Measurements from ENCODE around the gene KNDC1. TPM values are rescaled to one million over a fixed set of nuclear protein-coding genes. Genes with fewer than 3 reads are reported as not detected.
A peak's percentile ranks its signal among the peaks of the same experiment; 100 is the strongest.

The KNDC1 gene
- polyA plus RNA-seq, 1 donor (not counting 4 experiments of a cell fraction or from before 2014, with no cell fraction given), result 0.20 TPM

GRCh38 chr10:133261726-133262325 lies 101.8 kb downstream of the KNDC1 start:
- dilution Hi-C loops (cut with MboI; ENCODE audit: extremely low pct_ligation_motif_present, low sequenced_read_pairs), result no loop called here
- TF ChIP-seq CTCF (optimal IDR thresholded peaks at IDR 0.05 in 1 of 3, IDR thresholded peaks at IDR 0.05 in 1 of 3, conservative IDR thresholded peaks at IDR 0.05 in 1 of 3; ENCODE audit: extremely low read depth in 1 of 3, insufficient read depth in 2 of 3, low read length in 3 of 3) (no peak), EZH2 (IDR thresholded peaks at IDR 0.05; ENCODE audit: low read length) (no peak)
- peaks cover 62% of the 10 kb centered on the region for H3K4me1 ChIP-seq (ENCODE audit: control insufficient read depth, extremely low read depth, insufficient read depth, low read length)
- no peak overlapping the region for H2AFZ ChIP-seq (ENCODE audit: control insufficient read depth, low read length)
- H3K27ac ChIP-seq (ENCODE audit: control insufficient read depth, insufficient read depth, low read length), result peak overlapping the region; percentile 84
- peak overlapping the region; percentile 39 for H3K4me2 ChIP-seq (ENCODE audit: control insufficient read depth, extremely low read depth, insufficient read depth, low read depth, low read length)
- H3K27me3 ChIP-seq (ENCODE audit: control insufficient read depth, extremely low read depth, insufficient read depth, low read length), result no peaks in the 10 kb centered on the region
- no peaks in the 10 kb centered on the region for H3K9me3 ChIP-seq (ENCODE audit: control insufficient read depth, low read depth, low read length)
- DNase-seq (ENCODE audit: low read depth, low spot score), result no peak
- H3K9me1 ChIP-seq (ENCODE audit: control insufficient read depth, extremely low read depth, insufficient read depth, low read length), result no peaks in the 10 kb centered on the region
- H3K4me3 ChIP-seq (ENCODE audit: control insufficient read depth in 2 of 3, extremely low read depth in 1 of 3, insufficient read depth in 2 of 3, low read depth in 1 of 3, low read length in 3 of 3), result peak overlapping the region; percentile 33 to 60 (median 35)
- peaks cover 14 to 25% of the 10 kb centered on the region in 2 experiments for H3K36me3 ChIP-seq (ENCODE audit: control insufficient read depth in 2 of 2, extremely low read depth in 1 of 2, insufficient read depth in 2 of 2, low read length in 2 of 2)
- H3K9ac ChIP-seq (ENCODE audit: control insufficient read depth, extremely low read depth, insufficient read depth, low read length), result peak overlapping the region; percentile 69
- no peaks in the 10 kb centered on the region for H3K79me2 ChIP-seq (ENCODE audit: control insufficient read depth, insufficient read depth, low read length)
- H4K20me1 ChIP-seq (ENCODE audit: control insufficient read depth, extremely low read depth, insufficient read depth, low read length), result peaks cover 4% of the 10 kb centered on the region
- no peak for FAIRE-seq

- H3K79me2 ChIP-seq (ENCODE audit: control insufficient read depth, insufficient read depth, low read length), result no peaks in the 10 kb centered on the region
- dilution Hi-C loops (cut with MboI; ENCODE audit: extremely low pct_ligation_motif_present, low sequenced_read_pairs), result no loop called here
- H3K9me3 ChIP-seq (ENCODE audit: control insufficient read depth, low read depth, low read length), result no peaks in the 10 kb centered on the region
- peaks cover 55% of the 10 kb centered on the region for H3K4me1 ChIP-seq (ENCODE audit: control insufficient read depth, extremely low read depth, insufficient read depth, low read length)
- no peaks in the 10 kb centered on the region for H3K27me3 ChIP-seq (ENCODE audit: control insufficient read depth, extremely low read depth, insufficient read depth, low read length)
- peak overlapping the region; percentile 69 for H3K9ac ChIP-seq (ENCODE audit: control insufficient read depth, extremely low read depth, insufficient read depth, low read length)
- peak overlapping the region; percentile 39 for H3K4me2 ChIP-seq (ENCODE audit: control insufficient read depth, extremely low read depth, insufficient read depth, low read depth, low read length)
- H4K20me1 ChIP-seq (ENCODE audit: control insufficient read depth, extremely low read depth, insufficient read depth, low read length), result peaks cover 6% of the 10 kb centered on the region
- H3K27ac ChIP-seq (ENCODE audit: control insufficient read depth, insufficient read depth, low read length), result peak overlapping the region; percentile 84
- H3K36me3 ChIP-seq (ENCODE audit: control insufficient read depth in 2 of 2, extremely low read depth in 1 of 2, insufficient read depth in 2 of 2, low read length in 2 of 2), result peaks cover 21 to 31% of the 10 kb centered on the region in 2 experiments
- no peak overlapping the region for H2AFZ ChIP-seq (ENCODE audit: control insufficient read depth, low read length)
- TF ChIP-seq EZH2 (IDR thresholded peaks at IDR 0.05; ENCODE audit: low read length) (no peak), CTCF (optimal IDR thresholded peaks at IDR 0.05 in 1 of 3, IDR thresholded peaks at IDR 0.05 in 1 of 3, conservative IDR thresholded peaks at IDR 0.05 in 1 of 3; ENCODE audit: extremely low read depth in 1 of 3, insufficient read depth in 2 of 3, low read length in 3 of 3) (no peak)
- no peak for DNase-seq (ENCODE audit: low read depth, low spot score)
- H3K4me3 ChIP-seq (ENCODE audit: control insufficient read depth in 2 of 3, extremely low read depth in 1 of 3, insufficient read depth in 2 of 3, low read depth in 1 of 3, low read length in 3 of 3), result no peak overlapping the region
- H3K9me1 ChIP-seq (ENCODE audit: control insufficient read depth, extremely low read depth, insufficient read depth, low read length), result no peaks in the 10 kb centered on the region
- peak; percentile 53 for FAIRE-seq
These were observed 102.7 kb downstream of the KNDC1 start for GRCh38 chr10:133262696-133263095.
